Urothelium cell line (cell line): Measurements from ENCODE around the gene GJB1.
"Not testable (repeated sequence)": the region's sequence is repeated elsewhere in the genome, so short reads cannot be mapped to it uniquely, and the experiment has no call there.

Source experiments
- DNase-seq: peaks from one replicate; pipeline ENCODE4 v3.0.0; 2011; ENCODE audit warnings: low spot score, mixed read lengths
- FAIRE-seq: peaks from 2 replicates; lab custom pipeline; 2011; peaks lifted over from hg19 to GRCh38; lab: Jason Lieb, UNC

Gene GJB1

GRCh38 chrX:71253253-71254091 lies 30.4 kb downstream of the GJB1 start:
- DNase-seq (peak; percentile 68), FAIRE-seq (no peak)

- DNase-seq (peak; percentile 95), FAIRE-seq (no peak)
These were observed 31.3 kb downstream of the GJB1 start, which contains the start of gene ZMYM3 for GRCh38 chrX:71254092-71254963. Gene ZMYM3 (minus strand): TSS chrX:71254140. CDS start chrX:71253255, 885 bp downstream.

- DNase-seq (no peak), FAIRE-seq (no peak)
These were observed 33.0 kb downstream of the GJB1 start for GRCh38 chrX:71256051-71256450.

- FAIRE-seq (no peak), DNase-seq (no peak)
These were observed 33.8 kb downstream of the GJB1 start for GRCh38 chrX:71256856-71257255.

- not testable (repeated sequence) for FAIRE-seq
These were observed 45.6 kb downstream of the GJB1 start for GRCh38 chrX:71268624-71269023.

GRCh38 chrX:71269801-71270395 lies 46.9 kb downstream of the GJB1 start:
- DNase-seq = no peak
- no peak for FAIRE-seq

More at GRCh38 chrX:71268624-71269023, 45.6 kb downstream of the GJB1 start:
- DNase-seq = not testable (repeated sequence)

GRCh38 chrX:71272313-71272712 lies 49.3 kb downstream of the GJB1 start:
- not testable (repeated sequence) for DNase-seq, FAIRE-seq
